H9 (cell line): ENCODE measurements around the gene KIF4A. TPM values are rescaled to one million over a fixed set of nuclear protein-coding genes. Genes with fewer than 3 reads are reported as not detected.

Source experiments
- DNase-seq: peaks from one replicate; pipeline ENCODE4 v3.0.0-alpha.2; 2017
- H2AFZ ChIP-seq: one replicate; pipeline ENCODE4 v1.6.1; 2013; ENCODE audit warnings: mild to moderate bottlenecking, low read length, control low read depth, moderate library complexity
- H2AK5ac ChIP-seq: 2 replicates; pipeline ENCODE4 v1.6.1; 2013; ENCODE audit warnings: low read length, control low read depth, mixed read lengths; ENCODE audit not compliant: insufficient read length
- H2BK120ac ChIP-seq: one replicate; pipeline ENCODE4 v1.6.1; 2013; ENCODE audit warnings: low read depth, mild to moderate bottlenecking, low read length, control low read depth, inconsistent platforms; ENCODE audit not compliant: poor library complexity, severe bottlenecking
- H2BK12ac ChIP-seq: 2 replicates; pipeline ENCODE4 v1.6.1; 2013; ENCODE audit warnings: low read length, control low read depth, mixed read lengths, low read depth; ENCODE audit not compliant: insufficient read length
- H2BK15ac ChIP-seq: 2 replicates; pipeline ENCODE4 v1.6.1; 2013; ENCODE audit warnings: low read depth, low read length, control low read depth
- H2BK20ac ChIP-seq: one replicate; pipeline ENCODE4 v1.6.1; 2013; ENCODE audit warnings: low read depth, mild to moderate bottlenecking, low read length, control low read depth, inconsistent platforms; ENCODE audit not compliant: poor library complexity, severe bottlenecking
- H2BK5ac ChIP-seq: 2 replicates; pipeline ENCODE4 v1.6.1; 2013; ENCODE audit warnings: low read length, control low read depth, mixed read lengths; ENCODE audit not compliant: insufficient read length
- H3K14ac ChIP-seq: 2 replicates; pipeline ENCODE4 v1.6.1; 2013; ENCODE audit warnings: low read length, control low read depth; ENCODE audit not compliant: insufficient read depth
- H3K18ac ChIP-seq: 2 replicates; pipeline ENCODE4 v1.6.1; 2013; ENCODE audit warnings: low read depth, mild to moderate bottlenecking, mixed read lengths, low read length, control low read depth; ENCODE audit not compliant: insufficient read length
- H3K23ac ChIP-seq: 2 replicates; pipeline ENCODE4 v1.6.1; 2013; ENCODE audit warnings: low read length, control low read depth, mixed read lengths, low read depth; ENCODE audit not compliant: insufficient read length
- H3K23me2 ChIP-seq: 2 replicates; pipeline ENCODE4 v1.6.1; 2013; ENCODE audit warnings: low read depth, mild to moderate bottlenecking, mixed read lengths, low read length, control low read depth; ENCODE audit not compliant: insufficient read length, poor library complexity, severe bottlenecking
- H3K27ac ChIP-seq: 2 replicates; pipeline ENCODE4 v1.5.1; 2013; ENCODE audit warnings: low read length, control low read depth, mixed read lengths, low read depth; ENCODE audit not compliant: insufficient read length
- H3K27me3 ChIP-seq: 2 replicates; pipeline ENCODE4 v1.6.1; 2013; ENCODE audit warnings: low read length, control low read depth, inconsistent platforms; ENCODE audit not compliant: insufficient read depth
- H3K4ac ChIP-seq: 2 replicates; pipeline ENCODE4 v1.6.1; 2013; ENCODE audit warnings: low read depth, mild to moderate bottlenecking, control low read depth, inconsistent platforms, low read length, moderate library complexity
- H3K4me1 ChIP-seq: 2 replicates; pipeline ENCODE4 v1.6.1; 2013; ENCODE audit warnings: low read length, control low read depth, inconsistent platforms; ENCODE audit not compliant: insufficient read depth
- H3K4me2 ChIP-seq: 2 replicates; pipeline ENCODE4 v1.6.1; 2013; ENCODE audit warnings: low read length, control low read depth, mixed read lengths; ENCODE audit not compliant: insufficient read length, insufficient read depth
- H3K56ac ChIP-seq: 2 replicates; pipeline ENCODE4 v1.6.1; 2013; ENCODE audit warnings: low read depth, mild to moderate bottlenecking, mixed read lengths, low read length, control low read depth; ENCODE audit not compliant: insufficient read length
- H3K79me1 ChIP-seq: 2 replicates; pipeline ENCODE4 v1.6.1; 2013; ENCODE audit warnings: low read depth, mild to moderate bottlenecking, moderate library complexity, low read length, control low read depth, inconsistent platforms; ENCODE audit not compliant: insufficient read depth, poor library complexity, severe bottlenecking
- H3K79me2 ChIP-seq: 2 replicates; pipeline ENCODE4 v1.6.1; 2013; ENCODE audit warnings: low read length, control low read depth, inconsistent platforms; ENCODE audit not compliant: insufficient read depth
- H3K9ac ChIP-seq: 2 replicates; pipeline ENCODE4 v1.6.1; 2013; ENCODE audit warnings: low read length, control low read depth, mixed read lengths; ENCODE audit not compliant: insufficient read length; ENCODE audit errors: extremely low read depth
- H3K9me3 ChIP-seq: one replicate; pipeline ENCODE4 v1.6.1; 2013; ENCODE audit warnings: low read depth, low read length, inconsistent platforms; ENCODE audit not compliant: control insufficient read depth
- H3T11ph ChIP-seq: one replicate; pipeline ENCODE4 v1.6.1; 2013; ENCODE audit warnings: mild to moderate bottlenecking, low read length, control low read depth, inconsistent platforms
- H4K20me1 ChIP-seq: one replicate; pipeline ENCODE4 v1.6.1; 2013; ENCODE audit not compliant: control insufficient read depth, insufficient read length, insufficient read depth
- H4K5ac ChIP-seq: 2 replicates; pipeline ENCODE4 v1.6.1; 2013; ENCODE audit warnings: low read depth, mild to moderate bottlenecking, mixed read lengths, low read length, control low read depth; ENCODE audit not compliant: insufficient read length
- H4K8ac ChIP-seq: replicated peaks from 2 replicates; pipeline ENCODE4 v1.6.1; 2013; ENCODE audit warnings: low read length, control low read depth, mixed read lengths, low read depth; ENCODE audit not compliant: insufficient read length
- H4K91ac ChIP-seq: 2 replicates; pipeline ENCODE4 v1.6.1; 2013; ENCODE audit warnings: low read depth, mild to moderate bottlenecking, moderate library complexity, mixed read lengths, low read length, control low read depth; ENCODE audit not compliant: insufficient read length
- H3K27ac Mint-ChIP-seq, 3 experiments: 2 replicates in 2 of 3; 3 replicates in 1 of 3; pipeline ENCODE4 v1.8.0; 2020 to 2021; ENCODE audit warnings: mixed read lengths in 3 of 3, mild to moderate bottlenecking in 1 of 3, moderate library complexity in 1 of 3
- H3K27me3 Mint-ChIP-seq: 2 replicates; pipeline ENCODE4 v1.8.0; 2021; ENCODE audit warnings: low read depth, mild to moderate bottlenecking, moderate library complexity, mixed read lengths
- H3K36me3 Mint-ChIP-seq, 3 experiments: 2 replicates in 2 of 3; 3 replicates in 1 of 3; pipeline ENCODE4 v1.8.0; 2020 to 2021; ENCODE audit warnings: low read depth in 3 of 3, mixed read lengths in 3 of 3; ENCODE audit not compliant: insufficient read depth in 1 of 3
- H3K4me1 Mint-ChIP-seq, 2 experiments: 2 replicates each; pipeline ENCODE4 v1.8.0; 2020; ENCODE audit warnings: mixed read lengths in 2 of 2
- H3K4me3 Mint-ChIP-seq, 2 experiments: 2 replicates in 1 of 2; 3 replicates in 1 of 2; pipeline ENCODE4 v1.8.0; 2020 to 2021; ENCODE audit warnings: mild to moderate bottlenecking in 2 of 2, mixed read lengths in 2 of 2, moderate library complexity in 1 of 2
- H3K9me3 Mint-ChIP-seq, 2 experiments: 2 replicates in 1 of 2; 3 replicates in 1 of 2; pipeline ENCODE4 v1.8.0; 2020; ENCODE audit warnings: mild to moderate bottlenecking in 2 of 2, mixed read lengths in 2 of 2, moderate library complexity in 1 of 2
- CTCF ChIP-seq: fragments of 200-600 bp; sonication (generic); conservative IDR thresholded peaks from 3 replicates; pipeline ENCODE4 v1.8.0; 2021; ENCODE audit warnings: antibody characterized with exemption, mild to moderate bottlenecking
- WGBS: extraction: QIAGEN DNeasy Blood & Tissue Kit; methylation state at CpG from one replicate; pipeline ENCODE4 v1.1.7; 2013; ENCODE audit warnings: missing lambda C conversion rate, low lambda C conversion rate, mixed read lengths; ENCODE audit not compliant: insufficient read length; ENCODE audit errors: extremely low coverage; 5-methylcytosine and 5-hydroxymethylcytosine counted together
- total RNA-seq: library from RNA; stranded (reverse); gene quantifications from 2 replicates; pipeline ENCODE4 v1.2.1, GENCODE V29; 2021

The KIF4A gene
- total RNA-seq, 1 experiment from 2014 or later: 41.8 TPM

DNA sequence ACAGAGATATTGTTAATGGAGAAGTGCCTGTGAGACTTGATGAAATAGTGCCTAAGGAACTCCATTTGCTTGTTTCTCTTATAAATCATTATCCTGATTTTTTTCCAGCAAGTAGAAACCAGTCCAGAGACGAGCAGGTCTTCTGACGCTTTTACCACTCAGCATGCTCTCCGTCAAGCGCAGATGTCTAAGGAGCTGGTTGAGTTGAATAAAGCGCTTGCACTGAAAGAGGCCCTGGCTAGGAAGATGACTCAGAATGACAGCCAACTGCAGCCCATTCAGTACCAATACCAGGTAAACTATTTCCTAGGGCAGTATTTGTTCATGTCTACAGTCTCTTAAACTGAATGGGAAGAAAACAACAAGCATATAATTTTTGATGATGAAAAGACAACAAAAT, 63.6 kb downstream of the KIF4A start:
- Histone ChIP-seq H2BK20ac (no peak overlapping the region), H3K27ac (no peak overlapping the region), H4K20me1 (no peaks in the 10 kb centered on the region), H3K4me1 (no peaks in the 10 kb centered on the region), H4K8ac (no peak overlapping the region), H3K4me2 (no peak overlapping the region), H2BK15ac (no peak overlapping the region), H3K56ac (no peak overlapping the region), H3K27me3 (no peaks in the 10 kb centered on the region), H2AK5ac (no peak overlapping the region), H2BK5ac (no peak overlapping the region), H3K9ac (no peak overlapping the region), H2AFZ (no peak overlapping the region), H2BK12ac (no peak overlapping the region), H3K18ac (no peak overlapping the region), H3K9me3 (peaks cover 22% of the 10 kb centered on the region), H2BK120ac (no peak overlapping the region), H3K14ac (no peak overlapping the region), H4K91ac (no peak overlapping the region), H3K4ac (no peak overlapping the region), H4K5ac (no peak overlapping the region), H3T11ph (no peak overlapping the region), H3K79me2 (no peaks in the 10 kb centered on the region), H3K23me2 (no peaks in the 10 kb centered on the region), H3K23ac (no peak overlapping the region), H3K79me1 (no peaks in the 10 kb centered on the region)
- Mint-ChIP-seq H3K27me3 (no peaks in the 10 kb centered on the region), H3K9me3 (peaks cover 64 to 74% of the 10 kb centered on the region in 2 experiments), H3K27ac (no peak overlapping the region), H3K4me1 (no peaks in the 10 kb centered on the region), H3K36me3 (peaks cover 62 to 75% (median 73%) of the 10 kb centered on the region in 3 experiments), H3K4me3 (no peak overlapping the region)
- no CpG with 5 or more reads among the region's 5 CpGs for WGBS
- TF ChIP-seq CTCF: no peak
- DNase-seq: no peak
